HG03469 (cell line): ENCODE measurements around the gene SPOPL.

Experiments used
- ATAC-seq: cut with Tn5 transposase; IDR thresholded peaks from one replicate; pipeline ENCODE4 v1.9.1; 2021; ENCODE audit warnings: mild to moderate bottlenecking, moderate library complexity, moderate number of reproducible peaks; ENCODE audit not compliant: unreplicated experiment

Gene SPOPL

DNA sequence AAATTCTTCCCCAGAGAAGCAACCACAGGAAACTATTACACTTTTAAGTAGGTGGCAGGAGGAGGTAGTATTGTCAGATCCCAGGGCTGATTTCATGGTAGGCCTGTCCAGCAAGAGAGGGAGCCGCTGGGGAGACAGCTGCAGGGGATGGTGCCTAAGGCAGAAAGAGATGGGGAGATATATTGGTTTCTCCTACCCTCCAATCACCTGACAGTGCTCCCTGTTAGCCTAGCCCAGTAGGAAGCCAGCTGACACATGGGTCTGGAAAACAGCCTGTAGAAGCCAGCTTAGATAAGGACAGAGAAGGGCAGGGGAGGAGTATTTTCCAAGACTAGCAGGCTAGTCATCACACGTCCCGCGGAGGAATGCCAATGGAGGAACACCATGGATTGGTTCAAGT lies 8.2 kb upstream of the SPOPL start:
- ATAC-seq = no peak

DNA sequence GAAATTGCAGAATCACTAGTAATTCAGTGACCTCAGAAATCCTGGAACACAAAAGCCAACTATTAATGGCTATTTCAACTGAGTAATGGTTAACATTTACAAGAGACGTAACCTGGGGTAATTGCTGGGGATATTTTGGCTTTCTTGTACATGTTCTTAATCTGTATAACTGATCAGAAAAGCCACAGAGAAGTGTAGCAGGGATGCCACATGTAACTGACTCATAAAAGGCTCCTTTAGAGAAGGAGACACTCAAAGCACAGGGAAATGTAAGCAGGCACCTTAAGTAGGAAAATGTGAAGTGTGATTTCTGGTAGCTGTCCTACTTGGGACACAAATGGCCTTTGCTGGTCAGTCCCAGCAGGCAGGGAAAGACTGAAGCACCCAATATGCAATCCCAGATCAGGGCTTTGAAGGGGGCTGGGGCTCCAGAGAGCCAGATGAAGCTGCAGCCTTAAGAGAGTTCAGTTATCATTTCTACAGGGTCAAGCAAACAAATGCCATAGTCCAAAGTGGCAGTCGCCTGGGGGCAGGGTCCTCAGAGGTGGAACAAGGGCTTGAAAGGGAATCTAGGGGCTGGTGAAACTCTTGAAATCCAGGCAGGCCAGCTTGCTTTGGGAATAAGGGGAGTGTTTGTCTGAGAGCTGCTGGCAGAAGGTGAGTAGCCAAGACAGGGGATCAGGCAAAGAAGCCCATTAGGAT lies 7.2 kb upstream of the SPOPL start:
- no peak for ATAC-seq

DNA sequence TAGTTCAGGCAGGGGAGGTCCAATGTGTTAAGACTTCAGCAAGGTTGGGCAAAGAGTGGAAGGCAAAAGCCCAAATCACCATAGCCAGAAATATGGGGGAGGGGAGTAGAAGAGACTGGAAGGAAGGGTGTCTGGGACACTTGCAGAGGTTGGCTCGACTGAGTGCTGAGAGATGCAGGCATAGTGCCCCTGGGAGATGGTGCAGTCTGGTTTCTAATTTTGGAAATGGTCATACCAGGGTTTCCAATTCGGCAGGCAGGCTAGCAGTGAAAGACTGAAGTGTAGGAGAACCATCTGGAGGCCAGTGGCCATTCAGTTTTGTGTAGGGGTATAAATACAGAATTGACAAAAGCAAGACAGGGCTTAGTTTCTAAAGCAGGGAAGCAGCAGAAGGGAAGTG lies 6.2 kb upstream of the SPOPL start:
- ATAC-seq = no peak

DNA sequence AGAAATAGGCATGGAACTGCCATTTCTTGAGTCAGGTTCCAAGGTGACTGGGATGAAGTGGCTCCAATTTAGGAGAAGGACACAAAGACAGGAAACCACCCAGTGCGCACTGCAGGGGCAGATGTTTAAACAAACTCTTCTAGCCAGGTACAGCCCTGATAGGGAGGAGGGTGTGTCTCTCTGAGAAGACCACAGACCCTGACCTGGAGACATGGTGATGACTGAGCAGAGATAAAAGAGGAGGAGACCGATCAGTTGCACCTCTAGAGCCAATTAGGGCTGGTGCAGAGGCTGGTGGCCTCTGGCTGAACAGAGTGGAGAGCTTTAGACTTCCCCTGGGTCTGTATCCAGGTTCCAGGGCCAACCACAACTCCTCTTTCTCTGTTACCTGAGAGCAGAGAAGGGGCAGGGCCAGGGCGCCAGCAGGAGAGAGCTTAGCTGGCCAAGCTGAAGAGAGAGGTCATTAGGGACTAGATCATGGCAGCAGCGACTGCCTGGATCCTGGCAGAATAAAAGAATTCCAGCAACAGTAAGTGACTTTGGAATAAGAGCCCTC lies 5.4 kb upstream of the SPOPL start:
- ATAC-seq = no peak

DNA sequence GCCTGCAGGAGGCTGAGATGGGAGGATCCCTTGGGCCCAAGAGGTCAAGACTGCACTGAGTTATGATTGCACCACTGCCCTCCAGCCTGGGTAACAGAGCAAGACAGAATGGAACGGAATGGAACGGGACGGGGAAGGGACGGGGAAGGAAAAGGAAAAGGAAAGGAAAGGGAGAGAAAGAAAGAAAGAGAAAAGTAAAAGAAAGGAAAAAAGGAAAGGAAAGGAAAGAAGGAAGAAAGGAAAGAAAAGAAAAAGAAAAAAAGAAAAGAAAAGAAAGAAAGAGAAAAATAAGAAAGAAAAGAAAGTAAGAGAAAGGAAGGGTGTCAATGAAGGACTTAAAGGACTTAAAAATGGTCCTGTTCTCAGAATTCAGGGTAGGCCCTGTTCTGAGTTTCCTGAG lies 4.3 kb upstream of the SPOPL start:
- no peak for ATAC-seq

DNA sequence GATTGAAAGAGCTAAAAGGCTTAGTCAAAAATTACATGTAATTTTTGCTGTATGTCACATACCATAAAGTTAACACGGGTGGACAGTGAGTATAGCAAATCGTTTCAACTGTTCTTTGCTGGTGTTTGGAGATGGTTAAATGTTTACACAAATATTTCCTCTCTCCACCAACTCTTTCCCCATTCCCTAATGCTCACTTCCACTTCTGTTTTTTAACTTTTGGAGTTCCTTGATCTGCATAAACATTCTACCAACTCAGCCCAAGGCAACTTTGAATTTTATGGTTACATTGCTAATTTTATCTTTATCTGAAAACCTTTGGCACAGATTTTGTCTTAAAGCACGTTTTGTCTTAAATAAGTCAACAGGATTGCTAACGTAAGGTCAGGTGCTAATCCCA lies 1.9 kb upstream of the SPOPL start:
- no peak for ATAC-seq

DNA sequence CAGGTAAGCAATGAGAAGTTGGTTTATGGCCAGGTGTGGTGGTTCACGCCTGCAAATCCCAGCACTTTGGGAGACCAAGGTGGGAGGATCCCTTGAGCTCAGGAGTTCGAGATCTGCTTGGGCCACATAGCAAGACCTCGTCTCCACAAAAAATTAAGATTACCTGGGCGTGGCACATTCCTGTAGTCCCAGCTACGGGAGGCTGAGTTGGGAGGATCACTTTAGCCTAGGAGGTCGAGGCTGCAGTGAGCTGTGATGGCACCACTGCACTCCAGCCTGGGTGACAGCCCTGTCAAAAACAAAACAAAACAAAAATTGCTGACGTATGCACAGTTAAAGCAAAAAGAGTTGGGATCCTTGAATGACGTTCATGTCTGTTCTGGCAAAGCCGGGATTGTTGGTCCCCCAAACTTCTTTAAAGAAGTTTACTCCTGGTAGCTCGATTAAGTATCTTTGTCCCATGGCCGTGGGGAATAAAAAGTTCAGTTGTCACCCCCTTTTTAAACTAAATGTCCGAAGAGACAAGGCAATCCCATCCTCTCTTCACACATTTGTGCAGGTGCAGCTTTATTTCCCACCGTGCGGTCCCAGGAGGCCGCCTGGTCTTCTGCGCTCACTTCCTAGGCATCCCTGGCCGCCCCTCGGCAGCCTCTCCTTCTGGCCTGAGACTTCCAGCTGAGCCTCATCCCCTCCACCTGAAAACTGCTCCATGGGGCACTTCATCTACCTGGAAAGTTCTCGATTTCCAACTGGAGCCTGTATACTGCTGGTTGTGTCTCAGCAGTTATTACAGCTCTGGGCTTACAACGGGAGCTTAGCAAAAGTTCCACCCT lies 762 bp upstream of the SPOPL start:
- ATAC-seq = peak; percentile 1

DNA sequence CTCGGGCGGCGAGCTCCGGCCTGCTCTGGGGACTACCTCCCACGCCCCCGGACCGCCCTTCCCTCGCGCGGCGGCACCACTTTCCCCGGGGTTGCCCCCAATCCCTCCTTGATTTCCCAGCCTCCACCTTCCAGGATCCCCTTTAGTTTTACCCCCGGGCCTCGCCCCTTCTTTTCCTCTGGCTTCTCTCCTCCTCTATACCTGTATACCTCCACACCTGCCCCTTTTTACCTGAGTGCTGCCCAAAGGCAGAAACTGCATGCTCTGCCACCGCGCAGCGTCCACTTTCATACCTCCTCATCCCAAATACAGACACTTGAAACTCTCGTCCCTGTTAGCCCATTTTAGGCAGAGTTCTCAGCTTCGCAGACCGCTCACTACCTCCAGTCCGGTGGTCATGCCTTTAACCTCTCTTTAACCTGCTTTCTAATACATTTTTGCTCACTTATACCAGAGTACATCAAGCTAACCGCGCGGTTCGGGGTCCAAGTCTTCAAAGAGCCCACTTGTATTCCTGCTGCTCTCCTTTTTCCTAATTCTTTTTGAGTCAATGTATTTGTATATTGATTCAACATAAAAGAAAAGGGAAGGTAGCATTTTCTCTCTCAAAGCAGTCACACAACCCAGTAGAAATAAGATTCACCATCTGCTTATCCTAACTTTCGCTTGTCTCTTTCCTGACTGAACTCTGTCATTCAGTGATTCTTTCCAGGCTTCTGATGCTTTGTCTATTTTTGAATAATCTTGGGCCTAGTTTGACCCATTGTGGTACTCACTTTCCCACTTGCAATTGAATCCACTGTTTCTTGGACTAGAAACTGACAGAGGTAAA lies 901 bp downstream of the SPOPL start:
- peak; percentile 7 for ATAC-seq

DNA sequence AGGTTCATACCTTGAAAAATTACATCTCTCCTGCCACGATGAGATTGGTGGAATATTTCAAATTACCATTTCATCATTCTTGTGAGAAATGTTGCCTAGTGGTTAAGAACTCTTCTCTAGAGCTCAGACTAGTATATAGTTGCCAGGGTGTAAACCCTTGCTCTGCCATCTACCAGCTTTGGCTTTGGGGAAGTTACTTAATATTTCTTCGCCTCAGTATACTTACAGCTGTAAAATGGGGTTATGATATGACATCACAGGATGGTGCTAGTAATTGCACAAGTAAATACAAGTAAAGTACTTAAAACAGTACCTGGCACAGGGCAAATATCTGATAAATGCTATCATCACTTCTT lies 1.5 kb downstream of the SPOPL start:
- peak; percentile 18 for ATAC-seq

DNA sequence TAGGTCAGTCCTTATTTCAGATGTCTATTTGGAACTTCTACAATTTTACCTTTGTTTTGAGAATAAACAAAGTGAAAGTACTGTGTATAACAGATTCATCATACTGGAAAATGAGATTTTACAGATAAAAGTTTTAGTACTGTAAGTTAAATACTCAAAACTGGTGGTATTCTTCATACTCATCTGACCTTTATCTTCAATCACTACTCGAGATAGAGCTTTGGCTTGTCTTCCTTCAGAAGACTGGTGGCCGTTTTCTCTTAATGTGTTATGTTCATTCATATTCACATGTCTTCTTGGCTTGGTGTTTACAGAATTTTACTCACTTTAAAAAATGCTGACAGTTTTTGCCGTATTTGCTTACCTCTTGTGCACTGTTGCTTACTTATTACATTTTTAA lies 2.1 kb downstream of the SPOPL start:
- no peak for ATAC-seq

DNA sequence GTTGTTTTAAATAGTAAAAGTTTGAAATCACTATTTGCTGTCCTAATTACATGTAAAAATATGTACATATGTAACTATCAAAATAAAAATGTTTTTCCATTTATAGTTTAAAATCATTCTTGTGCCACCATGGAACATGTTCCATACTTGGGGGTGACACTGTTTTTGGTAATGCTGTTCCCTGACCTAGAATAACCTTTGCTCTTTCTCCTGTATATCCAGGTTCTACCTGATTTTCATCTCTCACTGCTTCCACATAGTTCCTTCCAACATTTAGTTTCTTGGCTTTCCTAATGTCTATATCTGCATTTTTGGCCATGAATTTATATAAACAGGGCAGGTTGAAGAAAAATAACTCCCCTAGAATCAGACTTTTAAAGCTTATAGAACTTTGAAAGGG lies 2.5 kb downstream of the SPOPL start:
- ATAC-seq = no peak

DNA sequence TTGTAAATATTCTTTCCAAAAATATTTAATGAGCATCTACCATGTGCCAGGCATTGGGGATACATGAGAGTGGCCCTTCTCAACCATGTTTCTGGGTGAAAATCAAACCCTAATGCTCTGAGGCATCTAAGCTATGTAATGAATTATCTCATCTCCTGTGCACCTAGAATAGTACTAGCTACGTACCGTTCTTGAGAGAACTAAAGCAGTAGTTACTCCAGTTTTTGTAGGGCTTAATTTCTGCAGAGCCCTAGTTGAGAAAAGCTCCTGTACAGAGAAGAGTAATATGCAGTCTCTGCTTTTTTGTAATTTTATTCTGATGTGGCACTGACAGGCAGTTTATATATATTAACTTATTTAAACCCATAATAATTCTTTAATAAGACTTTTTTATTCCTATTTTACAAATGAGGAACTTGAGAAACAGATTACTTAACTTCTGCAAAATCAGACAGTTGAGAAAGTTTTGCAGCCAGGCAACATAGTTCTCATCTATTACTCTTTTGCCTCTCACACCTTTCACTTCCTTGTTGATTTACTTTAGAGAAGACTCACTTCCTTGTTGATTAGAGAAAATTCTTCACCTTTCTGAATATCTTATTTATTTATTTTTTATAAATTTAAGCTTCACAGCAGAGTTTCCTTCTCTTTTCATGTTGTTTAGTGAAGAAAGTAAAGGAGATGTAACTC lies 3.1 kb downstream of the SPOPL start:
- ATAC-seq = peak; percentile 35

DNA sequence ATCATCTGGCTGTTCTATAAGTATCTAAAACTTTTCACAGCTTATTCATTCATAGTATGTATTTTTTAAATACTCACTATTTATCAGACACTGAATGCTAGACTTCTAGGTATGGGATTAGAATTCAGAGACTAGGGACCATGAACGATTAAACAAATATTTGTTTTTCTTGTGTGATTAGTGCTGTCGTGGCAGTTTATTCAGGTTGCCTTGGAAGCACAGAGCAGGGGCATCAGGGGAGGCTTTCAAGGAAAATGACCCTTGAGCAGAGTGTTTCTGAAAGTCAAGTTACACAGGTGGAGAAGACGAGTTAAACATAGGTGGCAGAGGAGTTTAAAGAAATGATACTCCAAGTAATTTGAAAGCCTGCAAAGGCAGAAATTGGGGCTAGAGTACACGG lies 5.7 kb downstream of the SPOPL start:
- no peak for ATAC-seq

DNA sequence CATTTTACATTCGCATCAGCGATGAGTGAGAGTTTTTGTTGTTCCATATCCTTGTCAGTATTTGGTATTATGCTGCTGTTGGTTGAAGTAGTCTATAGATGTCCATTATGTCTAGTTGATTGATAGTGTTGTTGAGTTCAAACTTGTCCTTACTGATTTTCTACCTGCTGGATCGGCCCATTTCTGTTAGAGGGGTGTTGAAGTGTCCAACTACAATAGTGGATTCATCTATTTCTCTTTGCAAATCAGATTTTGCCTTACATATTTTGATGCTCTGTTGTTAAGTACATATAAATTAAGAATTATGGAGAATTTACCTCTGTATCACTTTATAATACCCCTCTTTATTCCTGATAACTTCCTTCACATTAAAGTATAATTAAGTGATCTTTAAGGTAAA lies 8.7 kb downstream of the SPOPL start:
- no peak for ATAC-seq

DNA sequence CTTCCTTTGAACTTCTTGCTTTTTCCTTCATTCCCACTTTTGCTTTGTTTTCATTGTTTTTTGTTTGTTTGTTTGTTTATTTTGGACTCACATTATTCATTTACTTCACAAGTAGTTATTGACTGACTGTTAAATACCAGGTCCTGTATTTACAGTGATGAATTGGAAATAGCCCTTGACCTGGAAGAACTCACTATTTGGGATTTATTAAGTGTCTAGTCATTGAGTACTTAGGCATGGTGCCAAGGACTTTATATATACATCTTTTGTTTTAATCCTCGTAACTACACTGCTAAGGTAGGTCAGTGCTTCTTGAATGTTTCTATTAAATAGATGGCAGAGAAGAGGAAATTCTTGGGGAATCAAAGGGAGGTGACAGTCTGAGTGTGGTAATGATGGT lies 11.1 kb downstream of the SPOPL start:
- ATAC-seq = no peak

DNA sequence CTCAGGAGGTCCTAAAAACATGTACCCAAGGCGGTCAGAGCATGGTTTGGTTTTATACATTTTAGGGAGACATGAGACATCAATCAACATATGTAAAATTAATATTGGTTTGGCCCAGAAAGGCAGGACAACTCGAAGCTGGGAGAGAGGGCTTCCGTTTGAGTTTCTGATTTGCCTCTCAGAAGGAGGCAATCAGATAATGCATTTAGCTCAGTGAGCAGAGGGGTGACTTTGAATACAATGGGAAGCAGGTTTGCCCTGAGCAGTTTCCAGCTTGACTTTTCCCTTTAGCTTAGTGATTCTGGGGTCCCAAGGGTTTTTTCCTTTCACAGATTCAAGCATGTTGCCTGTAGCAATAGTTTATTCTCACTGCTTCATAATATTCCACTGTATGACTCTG lies 12.6 kb downstream of the SPOPL start:
- no peak for ATAC-seq

DNA sequence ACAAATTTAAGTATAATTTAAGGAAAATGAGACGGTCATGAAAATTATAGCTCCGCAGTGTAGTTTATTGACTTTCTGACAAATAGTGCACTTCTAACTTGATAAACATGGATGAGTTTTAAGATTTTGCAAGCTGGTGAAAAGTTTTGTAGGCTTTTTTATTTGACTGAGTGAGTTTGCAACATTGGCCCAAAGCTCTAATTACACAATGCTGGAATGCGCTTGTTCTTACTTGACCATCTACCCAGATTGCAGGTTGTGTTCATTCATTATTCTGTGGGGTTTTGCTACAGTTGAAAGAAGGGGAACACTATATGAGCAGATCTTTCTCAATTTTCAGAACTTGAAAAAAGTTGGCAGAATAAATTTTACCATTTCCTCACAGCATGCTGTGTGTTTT lies 13.5 kb downstream of the SPOPL start:
- ATAC-seq = no peak

DNA sequence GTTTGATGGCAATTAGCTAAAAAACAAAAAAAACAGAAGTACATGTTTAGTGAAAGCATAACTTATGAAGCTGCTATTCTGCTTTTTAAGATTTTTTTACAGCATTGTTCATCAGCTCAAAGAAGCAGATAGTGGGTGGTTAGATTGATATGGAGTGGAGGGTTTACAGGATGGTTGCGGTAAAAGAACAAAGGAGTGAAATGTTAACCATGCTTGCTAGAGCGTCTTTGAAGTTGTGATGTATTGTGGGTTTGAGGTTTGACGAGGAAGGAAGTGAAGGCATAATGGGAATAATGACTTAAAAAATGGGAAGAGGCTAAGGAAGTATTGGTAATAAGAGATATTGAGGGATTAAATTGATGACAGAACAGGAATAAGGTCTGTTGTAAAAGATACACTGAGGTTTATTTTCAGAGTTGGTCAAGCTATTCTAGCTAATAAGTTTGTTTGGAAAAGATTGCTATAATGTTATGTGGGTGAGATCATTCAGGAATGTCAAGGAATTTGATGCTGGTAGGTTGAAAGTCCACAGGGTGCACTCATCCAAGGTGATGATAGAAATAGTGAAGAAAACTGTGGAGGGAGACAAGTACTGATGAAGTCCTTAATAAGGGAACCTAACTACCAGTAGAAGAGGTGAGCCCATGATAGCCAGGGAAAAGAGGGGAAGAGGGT lies 14.6 kb downstream of the SPOPL start:
- no peak for ATAC-seq

DNA sequence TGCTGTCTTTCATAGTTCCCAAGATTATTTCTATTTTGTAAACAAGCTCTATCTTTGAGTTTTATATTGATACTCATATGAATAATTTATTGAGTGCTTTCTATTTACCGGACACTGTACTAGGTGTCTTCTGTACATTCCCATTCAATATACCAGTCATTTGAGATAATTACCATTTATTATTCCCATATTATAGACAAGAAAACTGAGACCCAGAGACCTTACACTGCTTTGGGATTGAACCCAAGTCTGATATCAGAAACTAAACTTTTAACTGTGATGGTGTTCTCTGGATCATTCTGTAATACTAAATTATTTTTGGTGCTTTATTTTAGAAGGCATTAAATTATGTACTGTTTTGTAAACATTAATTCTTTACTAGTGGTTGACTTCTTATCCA lies 17.3 kb downstream of the SPOPL start:
- no peak for ATAC-seq

DNA sequence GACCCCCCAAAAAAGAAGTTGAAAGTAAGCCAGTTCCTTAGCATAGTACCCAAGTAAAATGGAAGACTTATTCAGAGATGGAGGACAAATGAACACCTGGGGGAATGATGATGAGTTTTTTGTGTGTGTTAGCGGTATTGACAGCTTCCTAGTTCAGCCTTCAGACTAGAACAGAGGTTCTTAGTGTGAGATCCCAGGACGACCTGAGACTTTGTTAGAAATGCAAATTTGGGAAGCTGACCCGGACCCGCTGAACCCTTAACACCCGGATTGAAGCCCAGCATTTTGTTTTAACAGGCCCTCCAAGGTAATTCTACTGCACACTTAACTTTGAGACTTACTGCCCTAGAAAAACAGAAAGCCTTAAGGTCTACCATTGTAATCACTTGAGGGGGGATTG lies 20.3 kb downstream of the SPOPL start:
- ATAC-seq = no peak
